Tibial artery (tissue), 4 donors: ENCODE data around the gene TMCO4.

Source experiments
- DNase-seq, 2 donors: peaks; one replicate each; pipeline ENCODE4 v3.0.0-alpha.2; 2019
- H3K27ac ChIP-seq, 2 donors: fragments of 200-600 bp; sonication (generic) in 1 of 2; 1 replicate in 1 of 2; 2 replicates in 1 of 2; pipeline ENCODE4 v1.5.1; 2018 to 2019; ENCODE audit warnings: mild to moderate bottlenecking in 1 of 2
- H3K27me3 ChIP-seq, 2 donors: fragments of 200-600 bp; sonication (generic) in 1 of 2; one replicate each; pipeline versions ENCODE4 v1.5.1 to v1.6.0; 2016 to 2019
- H3K36me3 ChIP-seq, 3 donors: fragments of 200-600 bp; sonication (generic) in 2 of 3; one replicate each; pipeline ENCODE4 v1.5.1; 2016 to 2019; ENCODE audit warnings: mild to moderate bottlenecking in 2 of 3
- H3K4me1 ChIP-seq, 4 donors: fragments of 200-600 bp; sonication (generic) in 2 of 4; 1 replicate in 3 of 4; 2 replicates in 1 of 4; pipeline ENCODE4 v1.5.1; 2016 to 2019
- H3K4me3 ChIP-seq, 2 donors: fragments of 200-600 bp; sonication (generic) in 1 of 2; 1 replicate in 1 of 2; 2 replicates in 1 of 2; pipeline ENCODE4 v1.5.1; 2018 to 2019; ENCODE audit warnings: mild to moderate bottlenecking in 2 of 2
- H3K9me3 ChIP-seq, 3 donors: fragments of 200-600 bp; sonication (generic) in 1 of 3; one replicate each; pipeline ENCODE4 v1.5.1; 2016 to 2019
- CTCF ChIP-seq, 2 experiments: fragments of 200-600 bp in 1 of 2; fragments of 450-650 bp in 1 of 2; IDR thresholded peaks; one replicate each; pipeline ENCODE4 v1.5.1; 2017 to 2019; ENCODE audit warnings: antibody characterized with exemption in 2 of 2, mild to moderate bottlenecking in 1 of 2, moderate library complexity in 1 of 2
- intact Hi-C: fragments of 100-400 bp; cut with DNase I; formaldehyde crosslinking; loops from one replicate; pipeline ENCODE4 v1.15.0; 2023; ENCODE audit warnings: low total_unique reads

Gene TMCO4

GRCh38 chr1:19800076-19800804 lies 524 bp upstream of the TMCO4 start:
- peak; percentile 49 to 74 for DNase-seq
- Histone ChIP-seq H3K27me3 (no peaks in the 10 kb centered on the region), H3K27ac (peak overlapping the region; percentile 88 to 90), H3K4me1 (peaks cover 0 to 32% (median 15%) of the 10 kb centered on the region in 4 donors), H3K36me3 (peaks cover 0 to 14% (median 0%) of the 10 kb centered on the region in 3 donors), H3K4me3 (peak overlapping the region; percentile 71 to 81), H3K9me3 (no peaks in the 10 kb centered on the region)
- TF ChIP-seq CTCF (IDR thresholded peaks at IDR 0.05), result no peak
- intact Hi-C loops, result no loop called here

DNA sequence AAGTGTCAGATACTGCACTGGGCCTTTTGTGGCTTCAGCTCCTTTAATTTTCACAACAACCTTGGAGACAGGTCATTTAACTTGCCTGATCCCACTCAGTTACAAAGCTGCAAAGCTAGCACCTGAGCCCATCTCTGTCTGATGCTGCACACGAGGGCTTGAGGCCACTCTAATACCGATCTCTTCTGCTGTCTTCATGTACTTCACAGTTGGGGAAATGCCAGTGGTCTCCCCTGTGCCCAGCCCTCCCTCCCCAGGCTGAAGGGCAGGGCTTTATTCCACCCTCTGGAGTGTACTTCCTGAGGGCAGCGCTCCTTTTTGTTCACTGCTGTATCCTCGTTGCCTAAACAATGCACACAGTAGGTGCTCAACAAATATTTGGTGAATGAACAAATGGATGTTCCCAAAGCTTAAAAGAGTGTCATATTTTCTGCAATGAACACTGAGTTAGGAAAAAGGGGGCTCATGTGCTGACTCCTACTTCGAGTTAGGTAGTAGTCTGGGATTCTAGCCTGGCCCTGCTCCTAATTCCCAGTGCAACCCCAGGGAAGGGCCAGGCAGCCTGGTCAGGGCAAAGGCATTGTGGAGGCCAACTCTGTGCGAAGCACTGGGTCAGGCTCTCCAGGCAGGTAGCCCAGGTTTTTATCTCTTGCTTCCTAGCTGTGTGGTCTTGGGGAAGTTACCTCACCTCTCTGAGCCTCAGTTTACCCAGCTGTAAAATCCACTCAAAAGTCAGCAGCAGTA lies 1.1 kb downstream of the TMCO4 start:
- Histone ChIP-seq H3K9me3 (no peaks in the 10 kb centered on the region), H3K4me1 (peaks cover 0 to 23% (median 15%) of the 10 kb centered on the region in 4 donors), H3K36me3 (peaks cover 0 to 14% (median 0%) of the 10 kb centered on the region in 3 donors), H3K4me3 (peak overlapping the region; percentile 71 to 81), H3K27ac (peak overlapping the region; percentile 88 to 90), H3K27me3 (no peaks in the 10 kb centered on the region)
- intact Hi-C loops, result no loop called here
- no peak for DNase-seq
- TF ChIP-seq CTCF (IDR thresholded peaks at IDR 0.05), result no peak

GRCh38 chr1:19797827-19798226 lies 1.9 kb downstream of the TMCO4 start:
- no peak for DNase-seq
- H3K36me3 ChIP-seq, result peaks cover 0 to 18% (median 5%) of the 10 kb centered on the region in 3 donors
- H3K27ac ChIP-seq, result peak overlapping the region; percentile 88 to 90
- H3K27me3 ChIP-seq, result no peaks in the 10 kb centered on the region
- TF ChIP-seq CTCF (IDR thresholded peaks at IDR 0.05), result no peak
- H3K9me3 ChIP-seq, result no peaks in the 10 kb centered on the region
- intact Hi-C loops, result no loop called here
- peaks cover 0 to 26% (median 15%) of the 10 kb centered on the region in 4 donors for H3K4me1 ChIP-seq
- H3K4me3 ChIP-seq, result no peak overlapping the region

- intact Hi-C loops, result no loop called here
- Histone ChIP-seq H3K27me3 (no peaks in the 10 kb centered on the region), H3K4me3 (no peak overlapping the region), H3K36me3 (peaks cover 0 to 33% (median 7%) of the 10 kb centered on the region in 3 donors), H3K4me1 (peaks cover 0 to 25% (median 13%) of the 10 kb centered on the region in 4 donors), H3K9me3 (no peaks in the 10 kb centered on the region), H3K27ac (no peak overlapping the region)
- no peak for TF ChIP-seq CTCF (IDR thresholded peaks at IDR 0.05)
- no peak for DNase-seq
Observed at GRCh38 chr1:19794583-19794982, 5.1 kb downstream of the TMCO4 start.

GRCh38 chr1:19793360-19794046 lies 6.2 kb downstream of the TMCO4 start:
- Histone ChIP-seq H3K9me3 (no peaks in the 10 kb centered on the region), H3K27ac (no peak overlapping the region), H3K36me3 (peaks cover 0 to 44% (median 11%) of the 10 kb centered on the region in 3 donors), H3K4me1 (peaks cover 0 to 16% (median 4%) of the 10 kb centered on the region in 4 donors), H3K4me3 (no peak overlapping the region), H3K27me3 (no peaks in the 10 kb centered on the region)
- DNase-seq, result no peak
- intact Hi-C loops, result no loop called here
- no peak for TF ChIP-seq CTCF (IDR thresholded peaks at IDR 0.05)
